Hepatocyte (in vitro differentiated cells): Measurements from ENCODE around the gene MCF2L. TPM values are rescaled to one million over a fixed set of nuclear protein-coding genes. Genes with fewer than 3 reads are reported as not detected.

ENCODE experiments used
- DNase-seq: peaks from one replicate; pipeline ENCODE4 v3.0.0-alpha.2; 2016; ENCODE audit warnings: low spot score
- H2AFZ ChIP-seq: fragments of 200-600 bp; sonication (generic); 2 replicates; pipeline ENCODE4 v1.6.0; 2016; ENCODE audit warnings: antibody characterized with exemption, mild to moderate bottlenecking
- H3K27ac ChIP-seq: fragments of 200-600 bp; sonication (generic); 2 replicates; pipeline ENCODE4 v1.5.1; 2016; ENCODE audit warnings: mild to moderate bottlenecking
- H3K27me3 ChIP-seq: fragments of 200-600 bp; sonication (generic); 2 replicates; pipeline ENCODE4 v1.6.1; 2016
- H3K36me3 ChIP-seq: fragments of 200-600 bp; sonication (generic); replicated peaks from 2 replicates; pipeline ENCODE4 v1.5.1; 2016; ENCODE audit warnings: low read depth; ENCODE audit not compliant: insufficient read depth
- H3K4me1 ChIP-seq: fragments of 200-600 bp; sonication (generic); 2 replicates; pipeline ENCODE4 v1.5.1; 2016; ENCODE audit warnings: mild to moderate bottlenecking, moderate library complexity; ENCODE audit not compliant: insufficient read depth
- H3K4me2 ChIP-seq: fragments of 200-600 bp; sonication (generic); 2 replicates; pipeline ENCODE4 v1.6.0; 2016
- H3K4me3 ChIP-seq: fragments of 200-600 bp; sonication (generic); 2 replicates; pipeline ENCODE4 v1.5.1; 2016; ENCODE audit warnings: mild to moderate bottlenecking
- H3K79me2 ChIP-seq: fragments of 200-600 bp; sonication (generic); 2 replicates; pipeline ENCODE4 v1.6.0; 2017; ENCODE audit warnings: mild to moderate bottlenecking
- H3K9me2 ChIP-seq: fragments of 200-600 bp; sonication (generic); replicated peaks from 2 replicates; pipeline ENCODE4 v1.6.0; 2017; ENCODE audit warnings: mild to moderate bottlenecking; ENCODE audit not compliant: insufficient read depth
- H3K9me3 ChIP-seq: fragments of 200-600 bp; sonication (generic); 2 replicates; pipeline ENCODE4 v1.5.1; 2016; ENCODE audit warnings: low read depth, mild to moderate bottlenecking
- H4K20me1 ChIP-seq: fragments of 200-600 bp; sonication (generic); 2 replicates; pipeline ENCODE4 v1.6.0; 2016; ENCODE audit warnings: mild to moderate bottlenecking; ENCODE audit not compliant: insufficient read depth, poor library complexity, severe bottlenecking
- EZH2 ChIP-seq: fragments of 200-600 bp; sonication (generic); IDR thresholded peaks from 2 replicates; pipeline ENCODE4 v1.6.1; 2016; ENCODE audit warnings: antibody characterized with exemption, mild to moderate bottlenecking, borderline replicate concordance
- EZH2phosphoT487 ChIP-seq: fragments of 200-600 bp; sonication (generic); IDR thresholded peaks from one replicate; pipeline ENCODE4 v1.6.1; 2018; ENCODE audit warnings: antibody characterized with exemption, mild to moderate bottlenecking, low read depth, moderate library complexity; ENCODE audit not compliant: unreplicated experiment, severe bottlenecking
- WGBS: methylation state at CpG from one replicate; pipeline ENCODE4 v1.1.6; 2016; ENCODE audit warnings: low lambda C conversion rate; ENCODE audit errors: missing lambda C conversion rate; 5-methylcytosine and 5-hydroxymethylcytosine counted together
- polyA plus RNA-seq: library from polyadenylated mRNA; unstranded; fragments of >200 nt; fragmentation: Nextera tagmentation; extraction: Ambion mirVana; gene quantifications from 2 replicates; pipeline ENCODE4 v1.2.1, GENCODE V29; 2016
- total RNA-seq: library from RNA; depleted of rRNA; stranded (reverse); fragments of >200 nt; gene quantifications from 2 replicates; pipeline ENCODE4 v1.2.3, GENCODE V29; 2014
- TF ChIP-seq, protein P1 (sequence below): fragments of 200-600 bp; sonication (generic); IDR thresholded peaks from 2 replicates; pipeline ENCODE4 v1.5.1; 2016; ENCODE audit warnings: antibody characterized with exemption, mild to moderate bottlenecking; ENCODE audit not compliant: poor library complexity

MCF2L gene
- total and polyA plus RNA-seq, 2 experiments from 2014 or later, result 11.1 to 22.4 TPM

- Histone ChIP-seq H3K4me3 (no peak overlapping the region), H3K9me3 (no peaks in the 10 kb centered on the region), H3K4me2 (no peak overlapping the region), H3K9me2 (no peaks in the 10 kb centered on the region), H3K27ac (no peak overlapping the region), H3K27me3 (no peaks in the 10 kb centered on the region), H3K36me3 (no peaks in the 10 kb centered on the region), H3K79me2 (no peaks in the 10 kb centered on the region), H3K4me1 (peaks cover 17% of the 10 kb centered on the region), H4K20me1 (no peaks in the 10 kb centered on the region), H2AFZ (no peak overlapping the region)
- DNase-seq, result no peak
- TF ChIP-seq EZH2phosphoT487 (no peak), EZH2 (no peak)
- TF ChIP-seq, protein P1, sequence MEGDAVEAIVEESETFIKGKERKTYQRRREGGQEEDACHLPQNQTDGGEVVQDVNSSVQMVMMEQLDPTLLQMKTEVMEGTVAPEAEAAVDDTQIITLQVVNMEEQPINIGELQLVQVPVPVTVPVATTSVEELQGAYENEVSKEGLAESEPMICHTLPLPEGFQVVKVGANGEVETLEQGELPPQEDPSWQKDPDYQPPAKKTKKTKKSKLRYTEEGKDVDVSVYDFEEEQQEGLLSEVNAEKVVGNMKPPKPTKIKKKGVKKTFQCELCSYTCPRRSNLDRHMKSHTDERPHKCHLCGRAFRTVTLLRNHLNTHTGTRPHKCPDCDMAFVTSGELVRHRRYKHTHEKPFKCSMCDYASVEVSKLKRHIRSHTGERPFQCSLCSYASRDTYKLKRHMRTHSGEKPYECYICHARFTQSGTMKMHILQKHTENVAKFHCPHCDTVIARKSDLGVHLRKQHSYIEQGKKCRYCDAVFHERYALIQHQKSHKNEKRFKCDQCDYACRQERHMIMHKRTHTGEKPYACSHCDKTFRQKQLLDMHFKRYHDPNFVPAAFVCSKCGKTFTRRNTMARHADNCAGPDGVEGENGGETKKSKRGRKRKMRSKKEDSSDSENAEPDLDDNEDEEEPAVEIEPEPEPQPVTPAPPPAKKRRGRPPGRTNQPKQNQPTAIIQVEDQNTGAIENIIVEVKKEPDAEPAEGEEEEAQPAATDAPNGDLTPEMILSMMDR, result no peak
- WGBS, result 89% methylated on average over 14 of the region's 14 CpGs
Measured at GRCh38 chr13:113021391-113021790, 52.4 kb downstream of the MCF2L start.

DNA sequence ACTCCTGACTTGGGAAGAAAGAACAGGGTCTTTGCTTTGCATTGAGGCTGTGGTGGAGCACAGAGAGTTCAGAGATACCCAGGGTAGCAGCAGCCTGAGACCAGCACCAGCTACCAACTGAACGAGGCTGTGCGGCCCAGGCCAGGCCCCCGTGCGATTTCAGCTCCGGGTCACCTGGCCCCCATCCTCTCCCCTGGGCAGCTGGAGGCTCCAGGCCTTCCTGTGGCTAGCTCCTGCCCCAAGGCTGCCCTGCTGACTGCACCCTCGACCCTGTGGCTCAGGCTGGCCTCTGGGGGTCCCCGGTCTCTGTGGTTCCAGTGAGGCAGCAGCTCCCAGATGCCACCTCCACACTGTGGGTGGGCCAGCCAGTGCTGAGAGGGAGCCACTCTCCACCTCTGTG is 52.8 kb downstream of the MCF2L start:
- H3K27ac ChIP-seq, result no peak overlapping the region
- H3K9me2 ChIP-seq, result no peaks in the 10 kb centered on the region
- H2AFZ ChIP-seq, result no peak overlapping the region
- H3K36me3 ChIP-seq, result no peaks in the 10 kb centered on the region
- 93% methylated on average over 7 of the region's 7 CpGs for WGBS
- H3K79me2 ChIP-seq, result no peaks in the 10 kb centered on the region
- no peaks in the 10 kb centered on the region for H4K20me1 ChIP-seq
- no peak overlapping the region for H3K4me2 ChIP-seq
- H3K9me3 ChIP-seq, result no peaks in the 10 kb centered on the region
- H3K4me3 ChIP-seq, result no peak overlapping the region
- peaks cover 17% of the 10 kb centered on the region for H3K4me1 ChIP-seq
- DNase-seq, result no peak
- TF ChIP-seq, protein P1, result no peak
- TF ChIP-seq EZH2, result no peak
- TF ChIP-seq EZH2phosphoT487, result no peak
- no peaks in the 10 kb centered on the region for H3K27me3 ChIP-seq

DNA sequence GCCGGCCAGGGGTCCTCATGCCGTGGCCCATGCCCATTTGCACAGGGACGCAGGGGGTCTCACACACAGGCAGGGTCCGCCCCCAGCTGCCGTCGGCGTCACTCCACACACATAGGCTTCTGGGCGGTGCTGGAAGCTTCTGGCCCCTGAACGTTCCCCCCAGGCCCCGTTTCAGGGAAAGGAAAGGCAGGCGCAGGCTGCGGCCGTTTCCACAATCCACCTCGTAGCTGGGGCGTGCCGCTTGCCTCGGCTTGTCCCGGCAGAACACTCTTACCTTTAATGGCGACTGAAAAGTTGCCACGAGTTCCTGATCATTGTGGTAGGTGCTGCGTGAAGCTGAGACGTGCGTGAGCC is 53.4 kb downstream of the MCF2L start:
- TF ChIP-seq EZH2phosphoT487 (no peak), EZH2 (no peak)
- TF ChIP-seq, protein P1, result no peak
- H4K20me1 ChIP-seq, result no peaks in the 10 kb centered on the region
- no peaks in the 10 kb centered on the region for H3K36me3 ChIP-seq
- no peaks in the 10 kb centered on the region for H3K9me2 ChIP-seq
- peak overlapping the region; percentile 36 for H3K4me2 ChIP-seq
- no peak overlapping the region for H2AFZ ChIP-seq
- H3K27ac ChIP-seq, result no peak overlapping the region
- no peaks in the 10 kb centered on the region for H3K79me2 ChIP-seq
- no peaks in the 10 kb centered on the region for H3K27me3 ChIP-seq
- H3K4me1 ChIP-seq, result peaks cover 17% of the 10 kb centered on the region
- H3K9me3 ChIP-seq, result no peaks in the 10 kb centered on the region
- 48% methylated on average over 22 of the region's 23 CpGs for WGBS
- no peak for DNase-seq
- H3K4me3 ChIP-seq, result no peak overlapping the region
